MM.1S (cell line): Measurements from ENCODE around the gene TEX13C.
A peak's percentile ranks its signal among the peaks of the same experiment; 100 is the strongest.

Experiments used
- DNase-seq: peaks from one replicate; pipeline ENCODE4 v3.0.0-alpha.2; 2015
- H2AFZ ChIP-seq: fragments of 300-600 bp; sonication (generic); 2 replicates; pipeline ENCODE4 v1.6.0; 2016; ENCODE audit warnings: antibody characterized with exemption, low read length
- H3F3A ChIP-seq: fragments of 300-600 bp; sonication (generic); 2 replicates; pipeline ENCODE4 v1.6.1; 2016; ENCODE audit warnings: mild to moderate bottlenecking, antibody characterized with exemption, low read length, moderate library complexity, mixed read lengths; ENCODE audit not compliant: insufficient read depth
- H3K27ac ChIP-seq: fragments of 300-600 bp; sonication (generic); 2 replicates; pipeline ENCODE4 v1.5.1; 2016; ENCODE audit warnings: mild to moderate bottlenecking, low read length
- H3K27me3 ChIP-seq: fragments of 300-600 bp; sonication (generic); replicated peaks from 2 replicates; pipeline ENCODE4 v1.6.0; 2016; ENCODE audit warnings: low read length; ENCODE audit not compliant: insufficient read depth
- H3K36me3 ChIP-seq: fragments of 300-600 bp; sonication (generic); replicated peaks from 2 replicates; pipeline ENCODE4 v1.6.1; 2016; ENCODE audit warnings: mild to moderate bottlenecking, low read length, mixed read lengths; ENCODE audit not compliant: insufficient read depth
- H3K4me1 ChIP-seq: fragments of 300-600 bp; sonication (generic); 2 replicates; pipeline ENCODE4 v1.6.1; 2016; ENCODE audit warnings: low read length, mixed read lengths
- H3K4me2 ChIP-seq: fragments of 300-600 bp; sonication (generic); 2 replicates; pipeline ENCODE4 v1.6.0; 2016; ENCODE audit warnings: low read depth, low read length
- H3K4me3 ChIP-seq: fragments of 300-600 bp; sonication (generic); 2 replicates; pipeline ENCODE4 v1.5.1; 2016; ENCODE audit warnings: low read length, mixed read lengths
- H3K79me2 ChIP-seq: fragments of 300-600 bp; sonication (generic); 2 replicates; pipeline ENCODE4 v1.6.1; 2016; ENCODE audit warnings: mixed run types, low read length, mixed read lengths
- H3K9ac ChIP-seq: fragments of 300-600 bp; sonication (generic); 2 replicates; pipeline ENCODE4 v1.6.1; 2016; ENCODE audit warnings: low read length, mixed read lengths
- H3K9me2 ChIP-seq: fragments of 300-600 bp; sonication (generic); replicated peaks from 2 replicates; pipeline ENCODE4 v1.6.1; 2016; ENCODE audit warnings: mild to moderate bottlenecking, low read length, mixed read lengths; ENCODE audit not compliant: insufficient read depth
- H3K9me3 ChIP-seq: fragments of 300-600 bp; sonication (generic); replicated peaks from 2 replicates; pipeline ENCODE4 v1.6.1; 2016; ENCODE audit warnings: mild to moderate bottlenecking, low read length, mixed read lengths; ENCODE audit not compliant: insufficient read depth
- H4K20me1 ChIP-seq: fragments of 300-600 bp; sonication (generic); 2 replicates; pipeline ENCODE4 v1.6.1; 2016; ENCODE audit warnings: mild to moderate bottlenecking, low read length, moderate library complexity, mixed read lengths; ENCODE audit not compliant: insufficient read depth
- CTCF ChIP-seq: fragments of 300-600 bp; sonication (generic); IDR thresholded peaks from 2 replicates; pipeline ENCODE4 v1.5.1; 2016; ENCODE audit warnings: antibody characterized with exemption, low read length, mixed read lengths
- EZH2 ChIP-seq: fragments of 300-600 bp; sonication (generic); optimal IDR thresholded peaks from 2 replicates; pipeline ENCODE3; 2017; ENCODE audit warnings: low read depth, mild to moderate bottlenecking, antibody characterized with exemption, low read length, mixed read lengths
- EZH2phosphoT487 ChIP-seq: fragments of 300-600 bp; sonication (generic); IDR thresholded peaks from 2 replicates; pipeline ENCODE4 v1.6.1; 2018; ENCODE audit warnings: antibody characterized with exemption, low read length

The TEX13C gene

DNA sequence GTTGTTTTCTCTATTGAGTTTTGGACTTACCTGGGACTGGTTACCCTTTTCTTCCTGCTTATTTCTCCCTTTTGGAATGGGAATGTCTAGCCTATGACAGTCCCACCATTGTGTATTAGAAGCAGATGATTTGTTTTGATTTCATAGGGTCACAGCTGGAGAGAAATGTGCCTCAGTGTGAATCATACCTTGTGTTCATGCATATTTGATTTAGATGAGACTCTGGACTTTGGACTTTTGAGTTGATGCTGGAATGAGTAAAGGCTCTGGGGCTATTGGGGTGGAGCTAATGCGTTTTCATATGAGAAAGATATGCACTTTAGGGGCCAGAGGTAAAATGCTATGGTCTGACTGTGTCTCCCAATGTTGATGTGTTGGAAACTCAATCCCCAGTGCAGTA is 30.5 kb upstream of the TEX13C start:
- H3K36me3 ChIP-seq, result no peaks in the 10 kb centered on the region
- no peaks in the 10 kb centered on the region for H3K27me3 ChIP-seq
- H3K4me1 ChIP-seq, result no peaks in the 10 kb centered on the region
- H3K4me2 ChIP-seq, result no peak overlapping the region
- no peak overlapping the region for H3K9ac ChIP-seq
- no peaks in the 10 kb centered on the region for H3K9me3 ChIP-seq
- DNase-seq, result no peak
- no peaks in the 10 kb centered on the region for H3F3A ChIP-seq
- H2AFZ ChIP-seq, result no peak overlapping the region
- no peaks in the 10 kb centered on the region for H4K20me1 ChIP-seq
- no peaks in the 10 kb centered on the region for H3K79me2 ChIP-seq
- no peak for TF ChIP-seq EZH2phosphoT487
- no peak for TF ChIP-seq EZH2
- H3K27ac ChIP-seq, result no peak overlapping the region
- no peak overlapping the region for H3K4me3 ChIP-seq
- H3K9me2 ChIP-seq, result no peaks in the 10 kb centered on the region

DNA sequence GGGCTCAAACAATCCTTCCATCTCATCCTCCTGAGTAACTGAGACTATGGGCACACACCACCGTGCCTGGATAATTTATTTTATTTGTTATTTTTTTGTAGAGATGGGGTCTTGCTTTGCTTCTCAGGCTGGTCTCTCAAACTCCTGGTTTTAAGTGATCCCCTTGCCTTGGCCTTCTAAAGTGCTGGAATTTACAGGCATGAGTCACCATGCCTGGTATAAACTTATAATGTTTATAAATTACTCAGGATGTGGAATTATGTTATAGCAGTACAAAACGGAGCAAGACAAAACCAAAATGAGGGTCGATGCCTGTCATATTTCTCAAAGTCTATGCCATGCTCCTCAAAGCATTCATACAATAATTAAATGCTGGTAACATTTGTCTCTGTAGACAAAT is 29.8 kb upstream of the TEX13C start:
- Histone ChIP-seq H3K27ac (no peak overlapping the region), H3K4me1 (no peaks in the 10 kb centered on the region), H3K4me2 (no peak overlapping the region), H3K79me2 (no peaks in the 10 kb centered on the region), H3K9me2 (no peaks in the 10 kb centered on the region), H3F3A (no peaks in the 10 kb centered on the region), H3K36me3 (no peaks in the 10 kb centered on the region), H3K4me3 (no peak overlapping the region), H3K9me3 (no peaks in the 10 kb centered on the region), H3K27me3 (no peaks in the 10 kb centered on the region), H2AFZ (no peak overlapping the region), H3K9ac (no peak overlapping the region), H4K20me1 (no peaks in the 10 kb centered on the region)
- no peak for TF ChIP-seq EZH2phosphoT487
- no peak for TF ChIP-seq CTCF
- no peak for TF ChIP-seq EZH2
- DNase-seq, result no peak

DNA sequence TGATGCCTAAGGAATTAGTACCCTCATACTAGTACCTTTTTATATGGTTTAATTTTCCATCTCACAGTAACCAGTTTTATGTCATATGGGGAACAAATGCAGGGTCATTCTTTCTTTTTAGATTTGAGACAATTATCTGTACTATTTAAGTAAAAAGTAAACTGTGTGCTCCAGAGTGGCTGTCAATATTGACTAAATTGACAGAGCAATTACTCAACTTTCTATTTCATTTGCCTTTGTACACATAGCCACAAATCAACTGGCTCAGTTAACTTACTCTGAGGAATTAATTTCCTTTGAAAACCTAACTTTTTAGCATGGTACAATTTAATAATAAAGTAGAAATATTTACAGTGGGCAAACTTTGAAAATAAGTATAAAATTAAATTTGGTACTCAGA is 28.5 kb upstream of the TEX13C start:
- TF ChIP-seq EZH2 (no peak), EZH2phosphoT487 (no peak), CTCF (no peak)
- Histone ChIP-seq H3K79me2 (no peaks in the 10 kb centered on the region), H3K9me2 (no peaks in the 10 kb centered on the region), H4K20me1 (no peaks in the 10 kb centered on the region), H3K9me3 (no peaks in the 10 kb centered on the region), H2AFZ (no peak overlapping the region), H3K4me1 (no peaks in the 10 kb centered on the region), H3K27me3 (no peaks in the 10 kb centered on the region), H3K27ac (no peak overlapping the region), H3K36me3 (no peaks in the 10 kb centered on the region), H3K4me2 (no peak overlapping the region), H3K4me3 (no peak overlapping the region), H3K9ac (no peak overlapping the region), H3F3A (no peaks in the 10 kb centered on the region)
- DNase-seq, result no peak

DNA sequence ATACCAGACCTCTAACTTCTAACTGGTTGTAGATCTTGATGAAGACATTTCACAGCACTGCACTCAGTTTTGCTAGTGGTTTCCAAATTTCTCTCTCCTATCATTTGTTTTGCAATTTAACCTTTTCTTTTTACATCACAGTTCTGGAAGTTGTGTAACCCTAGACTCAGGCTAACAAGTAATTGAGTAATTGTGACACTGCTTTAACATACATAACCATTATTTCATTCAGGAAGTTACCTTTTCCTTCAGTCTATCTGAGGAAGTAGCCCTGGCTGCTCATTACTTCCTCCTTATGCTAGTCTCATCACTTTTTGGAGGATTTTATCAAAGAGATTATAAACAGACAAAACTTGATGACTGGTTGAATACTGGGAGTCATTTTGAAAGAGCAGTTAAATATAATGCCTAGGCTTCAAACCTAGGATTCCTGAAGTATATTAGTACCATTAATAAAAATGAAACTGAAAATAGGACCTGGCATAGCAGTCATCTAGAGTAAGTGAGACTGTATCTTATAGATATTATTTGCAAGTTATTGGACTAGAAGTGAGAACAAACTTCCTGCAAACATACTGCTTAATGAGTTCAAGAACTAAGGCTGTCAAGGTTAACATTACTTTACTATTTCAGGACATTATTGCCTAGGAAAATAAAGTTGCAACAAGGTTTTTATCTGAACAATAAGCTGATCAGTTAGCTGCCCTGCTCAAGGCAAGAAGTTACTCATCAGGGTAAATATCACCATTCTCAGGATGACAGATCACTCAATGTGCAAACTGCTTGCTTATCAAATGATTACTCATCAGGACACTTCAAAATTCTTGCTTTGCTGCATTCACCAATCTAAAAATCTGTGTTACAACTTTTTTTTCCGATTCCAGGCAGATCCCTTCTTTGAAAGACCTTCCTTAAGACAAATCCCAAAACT is 25.6 kb upstream of the TEX13C start:
- no peaks in the 10 kb centered on the region for H3K9me2 ChIP-seq
- no peak overlapping the region for H3K9ac ChIP-seq
- no peaks in the 10 kb centered on the region for H4K20me1 ChIP-seq
- H3K27me3 ChIP-seq, result no peaks in the 10 kb centered on the region
- 0 out of 2 replicates have a peak overlapping the region, but pooled peaks have one; percentile 27 for H2AFZ ChIP-seq
- H3F3A ChIP-seq, result no peaks in the 10 kb centered on the region
- H3K4me3 ChIP-seq, result no peak overlapping the region
- no peaks in the 10 kb centered on the region for H3K36me3 ChIP-seq
- no peaks in the 10 kb centered on the region for H3K79me2 ChIP-seq
- no peaks in the 10 kb centered on the region for H3K4me1 ChIP-seq
- 0 out of 2 replicates have a peak overlapping the region, but pooled peaks have one; percentile 12 for H3K4me2 ChIP-seq
- DNase-seq, result peak; percentile 18
- TF ChIP-seq EZH2phosphoT487, result no peak
- no peak for TF ChIP-seq EZH2
- TF ChIP-seq CTCF, result no peak
- H3K27ac ChIP-seq, result no peak overlapping the region
- no peaks in the 10 kb centered on the region for H3K9me3 ChIP-seq
